Caco-2 (cell line): ENCODE data around the gene DEPDC5. TPM values are rescaled to one million over a fixed set of nuclear protein-coding genes. Genes with fewer than 3 reads are reported as not detected.

Source experiments
- BruUV-seq: library from RNA; stranded (reverse); fragments of 400-500 nt; replicated peaks from 2 replicates; lab custom pipeline; 2021; lab: Mats Ljungman, UMichigan
- CTCF ChIA-PET: fragments of 300-600 bp; sonication (Branson Sonifier 250); formaldehyde crosslinking; loops from one replicate; lab custom pipeline; 2022; ENCODE audit warnings: antibody characterized with exemption; lab: Charles Lee
- POLR2A ChIA-PET: fragments of 300-600 bp; sonication (Branson Sonifier 250); formaldehyde crosslinking; loops from one replicate; lab custom pipeline; 2022; ENCODE audit warnings: antibody characterized with exemption; lab: Charles Lee
- DNase-seq, 2 experiments: peaks; one replicate each; pipeline versions ENCODE4 v3.0.0 to v3.0.0-alpha.2; 2020 to 2022
- H3K27me3 ChIP-seq: replicated peaks from 2 replicates; pipeline ENCODE4 v1.6.0; 2011; ENCODE audit warnings: low read length; ENCODE audit not compliant: control insufficient read depth, insufficient read depth
- H3K36me3 ChIP-seq: 2 replicates; pipeline ENCODE4 v1.5.1; 2011; ENCODE audit warnings: low read length; ENCODE audit not compliant: control insufficient read depth, insufficient read depth
- H3K4me1 ChIP-seq: fragments of 250-450 bp; sonication (Bioruptor Pico); 2 replicates; pipeline ENCODE4 v1.5.1; 2020; ENCODE audit warnings: mild to moderate bottlenecking
- H3K4me3 ChIP-seq: 2 replicates; pipeline ENCODE4 v1.5.1; 2011; ENCODE audit warnings: low read depth, mild to moderate bottlenecking, control low read depth, low read length
- H3K9me3 ChIP-seq: fragments of 250-450 bp; sonication (Bioruptor Pico); 2 replicates; pipeline ENCODE4 v1.5.1; 2020; ENCODE audit warnings: mild to moderate bottlenecking, moderate library complexity
- H3K27ac Mint-ChIP-seq: one replicate; pipeline ENCODE4 v1.8.0; 2022; ENCODE audit warnings: mixed read lengths; ENCODE audit not compliant: unreplicated experiment
- H3K27me3 Mint-ChIP-seq: one replicate; pipeline ENCODE4 v1.8.0; 2022; ENCODE audit warnings: mixed read lengths; ENCODE audit not compliant: insufficient read depth, unreplicated experiment
- H3K36me3 Mint-ChIP-seq: one replicate; pipeline ENCODE4 v1.8.0; 2022; ENCODE audit warnings: mild to moderate bottlenecking, mixed read lengths; ENCODE audit not compliant: insufficient read depth, unreplicated experiment
- H3K4me1 Mint-ChIP-seq: one replicate; pipeline ENCODE4 v1.8.0; 2022; ENCODE audit warnings: low read depth, mixed read lengths; ENCODE audit not compliant: unreplicated experiment
- H3K4me3 Mint-ChIP-seq: one replicate; pipeline ENCODE4 v1.8.0; 2022; ENCODE audit warnings: mild to moderate bottlenecking, moderate library complexity, mixed read lengths; ENCODE audit not compliant: unreplicated experiment
- H3K9me3 Mint-ChIP-seq: one replicate; pipeline ENCODE4 v1.8.0; 2022; ENCODE audit warnings: mixed read lengths; ENCODE audit not compliant: unreplicated experiment
- CTCF ChIP-seq, 2 experiments: fragments of 200-600 bp in 1 of 2; IDR thresholded peaks; 1 replicate in 1 of 2; 2 replicates in 1 of 2; pipeline versions ENCODE4 v1.5.1 to v1.8.0; 2011 to 2022; ENCODE audit warnings: antibody characterized with exemption in 1 of 2, control low read depth in 1 of 2, inconsistent platforms in 1 of 2, low read depth in 1 of 2, low read length in 1 of 2, mild to moderate bottlenecking in 1 of 2, moderate library complexity in 1 of 2; ENCODE audit not compliant: insufficient read depth in 1 of 2, severe bottlenecking in 1 of 2, unreplicated experiment in 1 of 2
- intact Hi-C: fragments of 100-400 bp; cut with micrococcal nuclease; formaldehyde crosslinking; loops from one replicate; pipeline ENCODE4 v1.10.0; 2022; ENCODE audit not compliant: unreplicated experiment
- total RNA-seq: library from RNA; stranded (reverse); gene quantifications from 2 replicates; pipeline ENCODE4 v1.2.3, GENCODE V29; 2022

Gene DEPDC5
- total RNA-seq, 1 experiment from 2014 or later = 19.4 TPM

- peaks cover 9% of the 10 kb centered on the region for H3K4me1 ChIP-seq
- H3K4me3 Mint-ChIP-seq = no peak overlapping the region
- ChIA-PET POLR2A (no interaction called here), CTCF (no interaction called here)
- no TSS peak for BruUV-seq
- intact Hi-C loops = no loop called here
- H3K27me3 Mint-ChIP-seq = no peaks in the 10 kb centered on the region
- H3K9me3 Mint-ChIP-seq = no peaks in the 10 kb centered on the region
- H3K36me3 ChIP-seq = no peaks in the 10 kb centered on the region
- H3K4me3 ChIP-seq = no peak overlapping the region
- DNase-seq = no peak
- H3K4me1 Mint-ChIP-seq = no peaks in the 10 kb centered on the region
- peaks cover 40% of the 10 kb centered on the region for H3K36me3 Mint-ChIP-seq
- TF ChIP-seq CTCF (IDR thresholded peaks at IDR 0.05; ENCODE audit: insufficient read depth in 1 of 2, low read depth in 1 of 2, low read length in 1 of 2, severe bottlenecking in 1 of 2, unreplicated experiment in 1 of 2) = no peak
- H3K27ac Mint-ChIP-seq = no peak overlapping the region
- no peaks in the 10 kb centered on the region for H3K27me3 ChIP-seq
- H3K9me3 ChIP-seq = no peaks in the 10 kb centered on the region
These were observed 152.3 kb downstream of the DEPDC5 start for GRCh38 chr22:31906086-31906485.

- Histone ChIP-seq H3K9me3 (no peaks in the 10 kb centered on the region), H3K27me3 (no peaks in the 10 kb centered on the region), H3K36me3 (no peaks in the 10 kb centered on the region), H3K4me1 (peaks cover 14% of the 10 kb centered on the region), H3K4me3 (no peak overlapping the region)
- ChIA-PET POLR2A (no interaction called here), CTCF (no interaction called here)
- H3K9me3 Mint-ChIP-seq = no peaks in the 10 kb centered on the region
- H3K4me1 Mint-ChIP-seq = no peaks in the 10 kb centered on the region
- intact Hi-C loops = no loop called here
- H3K36me3 Mint-ChIP-seq = peaks cover 35% of the 10 kb centered on the region
- no peak overlapping the region for H3K27ac Mint-ChIP-seq
- H3K27me3 Mint-ChIP-seq = no peaks in the 10 kb centered on the region
- no peak overlapping the region for H3K4me3 Mint-ChIP-seq
- no TSS peak for BruUV-seq
- TF ChIP-seq CTCF (IDR thresholded peaks at IDR 0.05; ENCODE audit: insufficient read depth in 1 of 2, low read depth in 1 of 2, low read length in 1 of 2, severe bottlenecking in 1 of 2, unreplicated experiment in 1 of 2) = no peak
- DNase-seq = no peak
These were observed 152.8 kb downstream of the DEPDC5 start for GRCh38 chr22:31906569-31906968.

GRCh38 chr22:31909977-31910376 is 156.2 kb downstream of the DEPDC5 start:
- POLR2A ChIA-PET = no interaction called here
- no peaks in the 10 kb centered on the region for H3K27me3 Mint-ChIP-seq
- no peak overlapping the region for H3K27ac Mint-ChIP-seq
- no peak for DNase-seq
- H3K9me3 Mint-ChIP-seq = no peaks in the 10 kb centered on the region
- peaks cover 27% of the 10 kb centered on the region for H3K4me1 ChIP-seq
- no TSS peak for BruUV-seq
- H3K9me3 ChIP-seq = no peaks in the 10 kb centered on the region
- peaks cover 29% of the 10 kb centered on the region for H3K36me3 Mint-ChIP-seq
- no peaks in the 10 kb centered on the region for H3K27me3 ChIP-seq
- no peak for TF ChIP-seq CTCF (IDR thresholded peaks at IDR 0.05; ENCODE audit: insufficient read depth in 1 of 2, low read depth in 1 of 2, low read length in 1 of 2, severe bottlenecking in 1 of 2, unreplicated experiment in 1 of 2)
- intact Hi-C loops = no loop called here
- peaks cover 6% of the 10 kb centered on the region for H3K4me1 Mint-ChIP-seq
- no peak overlapping the region for H3K4me3 Mint-ChIP-seq
- no peak overlapping the region for H3K4me3 ChIP-seq
- no peaks in the 10 kb centered on the region for H3K36me3 ChIP-seq
- CTCF ChIA-PET = interaction anchor here (0.7 kb wide), 1 partner anchor 60 kb away, joined by 3 read pairs; no protein-coding TSS in a partner anchor
